CD4-positive, alpha-beta T cell treated with Interleukin-4 for 1 hour (primary cell): ENCODE results near the gene NEU3.
"Not testable (repeated sequence)": the region's sequence is repeated elsewhere in the genome, so short reads cannot be mapped to it uniquely, and the experiment has no call there.

Experiments used
- DNase-seq, 2 donors: peaks; one replicate each; pipeline ENCODE4 v3.0.0-alpha.2; 2020 to 2022

Gene NEU3

GRCh38 chr11:75031771-75032549 is 43.2 kb downstream of the NEU3 start:
- peak; percentile 40 to 48 for DNase-seq

DNA sequence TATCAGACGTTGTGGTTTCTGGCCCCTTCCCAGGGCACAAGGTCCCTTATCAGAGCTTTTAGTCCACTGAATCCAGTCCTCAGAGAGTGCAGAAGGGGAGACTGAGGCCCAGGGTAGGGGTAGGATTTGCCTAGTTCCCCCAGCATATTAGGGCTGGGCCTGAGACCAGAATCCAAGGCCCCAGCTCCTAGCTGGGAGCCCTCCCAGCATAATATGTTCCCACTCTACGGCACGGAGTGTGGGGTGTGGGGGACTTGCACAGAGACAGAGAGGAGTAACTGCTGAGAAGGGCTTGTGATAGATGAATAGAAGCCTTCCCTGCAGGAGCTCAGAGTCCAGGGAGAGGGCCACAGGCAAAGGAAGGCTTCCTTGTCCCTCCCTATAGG is 43.8 kb downstream of the NEU3 start:
- DNase-seq, result no peak

DNA sequence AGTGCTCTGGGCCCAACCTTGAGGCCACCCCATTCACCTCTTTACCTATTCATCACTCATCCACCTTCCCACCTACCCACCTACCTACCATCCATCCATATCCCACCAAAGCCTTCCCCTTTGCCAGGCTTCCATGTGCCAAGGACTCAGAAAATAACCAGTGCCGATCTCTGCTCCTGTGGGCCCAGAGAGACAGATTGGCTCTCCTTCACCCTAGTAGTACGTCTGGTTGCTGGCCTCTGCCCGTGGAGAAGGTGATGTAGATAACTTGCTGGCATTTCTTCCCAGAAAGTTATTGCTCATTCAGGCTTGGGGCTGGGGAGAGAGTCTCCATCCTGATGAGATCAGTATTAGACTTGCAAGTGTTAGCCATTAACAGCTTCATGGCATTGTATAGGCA is 45.2 kb downstream of the NEU3 start:
- DNase-seq, result no peak

DNA sequence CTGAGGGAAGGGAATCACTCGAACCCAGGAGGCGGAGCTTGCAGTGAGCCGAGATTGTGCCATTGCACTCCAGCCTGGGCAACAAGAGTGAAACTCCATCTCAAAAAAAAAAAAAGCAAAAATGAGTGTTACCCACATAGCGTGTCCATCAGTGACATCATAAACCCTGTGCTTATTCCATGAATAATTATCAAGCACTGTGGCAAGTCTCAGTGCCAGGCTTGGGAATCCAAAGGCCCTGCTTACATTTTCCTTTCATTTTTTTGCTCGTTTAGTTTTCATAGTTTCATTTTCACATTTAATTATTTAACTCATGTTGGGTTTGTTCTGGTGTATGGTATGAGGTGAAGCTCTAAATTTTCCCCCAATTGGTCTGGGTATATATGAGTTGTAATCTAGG is 46.5 kb downstream of the NEU3 start:
- DNase-seq, result no peak

DNA sequence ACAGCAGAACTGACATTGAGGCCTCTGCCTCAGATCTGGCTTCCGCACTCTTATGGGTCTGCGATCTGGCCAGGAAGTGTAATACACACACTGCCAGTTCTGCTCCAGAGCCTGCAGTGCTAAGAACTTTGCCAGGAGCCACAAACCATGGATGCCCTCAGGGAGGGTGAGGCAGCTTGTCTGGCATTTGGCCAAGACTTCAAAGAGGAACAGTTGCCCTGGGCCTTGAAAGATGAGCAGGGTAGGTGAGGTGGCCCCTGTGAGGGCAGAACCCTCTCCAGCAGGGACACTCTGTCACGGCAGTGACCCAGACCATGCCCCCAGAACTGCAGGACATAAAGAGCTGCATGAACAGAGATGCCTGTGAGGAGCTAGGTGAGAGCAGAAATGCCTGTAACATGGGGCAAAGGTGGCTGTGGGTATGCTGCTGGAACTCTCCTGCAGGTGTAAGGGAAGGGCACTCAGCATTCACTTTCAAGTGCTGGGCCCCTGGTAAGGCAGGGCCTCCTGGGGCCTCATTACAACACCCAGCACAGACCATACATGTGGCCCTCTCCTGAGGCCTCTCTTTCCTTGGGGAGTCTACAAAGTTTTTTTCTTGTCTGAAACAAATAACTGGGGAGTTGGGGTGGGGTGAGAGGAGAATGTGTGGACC is 47.3 kb downstream of the NEU3 start:
- DNase-seq, result no peak

DNA sequence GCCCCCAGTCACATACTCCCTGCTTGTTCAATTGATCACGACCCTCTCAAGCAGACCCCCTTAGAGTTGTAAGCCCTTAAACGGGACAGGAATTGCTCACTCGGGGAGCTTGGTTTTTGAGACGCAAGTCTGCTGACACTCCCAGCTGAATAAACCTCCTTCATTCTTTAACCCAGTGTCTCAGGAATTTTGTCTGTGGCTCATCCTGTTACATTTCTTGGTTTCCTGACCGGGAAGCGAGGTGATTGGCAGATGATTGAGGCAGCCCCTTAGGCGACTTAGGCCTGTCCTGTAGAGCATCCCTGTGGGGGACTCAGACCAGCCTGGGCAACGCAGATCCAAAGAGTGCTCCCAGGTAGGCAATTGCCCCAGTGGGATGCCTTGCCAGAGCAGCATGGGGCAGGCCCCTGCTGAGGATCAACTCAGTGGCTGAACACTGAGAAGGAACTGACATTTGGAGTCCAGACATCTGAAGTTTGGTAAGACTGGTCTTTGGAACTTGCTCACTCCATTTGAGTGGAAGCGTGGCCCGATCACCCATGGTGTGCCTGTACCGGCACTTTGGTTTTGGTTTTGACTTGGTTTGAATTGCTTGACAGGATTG is 51.5 kb downstream of the NEU3 start:
- DNase-seq, result no peak

DNA sequence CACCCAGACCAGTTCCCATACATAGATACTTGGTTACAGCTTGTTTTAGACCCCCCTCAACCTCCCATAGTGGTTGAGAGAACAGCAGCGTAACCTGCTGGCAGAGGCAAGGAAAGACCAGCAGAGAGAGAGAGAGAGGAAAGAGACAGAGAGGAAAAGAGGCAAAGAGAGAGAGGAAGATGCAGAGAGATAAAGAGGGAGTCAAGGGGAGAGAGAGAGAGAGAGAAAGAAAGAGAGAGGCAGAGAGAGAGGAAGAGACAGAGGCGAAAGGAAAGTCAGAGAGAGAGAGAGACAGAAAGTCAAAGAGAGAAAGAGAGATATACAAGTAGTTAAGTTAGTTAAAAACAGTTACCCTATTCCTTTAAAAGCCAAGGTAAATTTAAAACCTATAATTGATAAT is 52.5 kb downstream of the NEU3 start:
- no peak for DNase-seq

- not testable (repeated sequence) for DNase-seq
Observed at GRCh38 chr11:75041821-75042220, 53.1 kb downstream of the NEU3 start.

DNA sequence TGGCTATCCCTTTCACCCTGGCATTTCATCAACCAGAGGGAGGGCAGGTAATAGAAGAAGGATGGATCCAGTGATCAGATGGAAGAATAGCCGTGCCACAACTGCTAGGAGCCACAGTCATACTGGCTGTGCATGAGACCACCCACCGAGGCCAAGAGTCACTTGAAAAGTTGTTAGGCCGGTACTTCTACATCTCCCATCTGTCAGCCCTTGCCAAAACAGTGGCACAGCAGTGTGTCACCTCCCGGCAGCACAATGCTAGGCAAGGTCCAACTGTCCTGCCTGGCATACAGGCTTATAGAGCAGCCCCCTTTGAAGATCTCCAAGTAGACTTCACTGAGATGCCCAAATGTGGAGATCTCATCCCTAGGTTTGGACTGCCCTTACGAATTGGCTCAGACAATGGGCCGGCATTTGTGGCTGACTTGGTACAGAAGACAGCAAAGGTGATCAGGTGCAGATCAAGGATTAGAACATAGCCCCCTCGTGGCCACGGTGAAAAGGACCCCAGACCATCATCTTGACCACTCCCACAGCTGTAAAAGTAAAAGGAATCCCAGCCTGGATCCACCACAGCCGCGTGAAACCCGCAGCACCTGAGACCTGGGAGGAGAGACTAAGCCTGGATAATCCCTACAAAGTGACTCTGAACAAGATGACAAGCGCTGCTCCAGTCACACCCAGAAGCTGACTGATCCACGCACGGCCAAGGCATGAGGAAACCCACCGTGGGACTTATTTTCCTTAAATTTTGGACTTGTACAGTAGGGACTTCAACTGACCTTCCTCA is 55.8 kb downstream of the NEU3 start:
- not testable (repeated sequence) for DNase-seq

DNA sequence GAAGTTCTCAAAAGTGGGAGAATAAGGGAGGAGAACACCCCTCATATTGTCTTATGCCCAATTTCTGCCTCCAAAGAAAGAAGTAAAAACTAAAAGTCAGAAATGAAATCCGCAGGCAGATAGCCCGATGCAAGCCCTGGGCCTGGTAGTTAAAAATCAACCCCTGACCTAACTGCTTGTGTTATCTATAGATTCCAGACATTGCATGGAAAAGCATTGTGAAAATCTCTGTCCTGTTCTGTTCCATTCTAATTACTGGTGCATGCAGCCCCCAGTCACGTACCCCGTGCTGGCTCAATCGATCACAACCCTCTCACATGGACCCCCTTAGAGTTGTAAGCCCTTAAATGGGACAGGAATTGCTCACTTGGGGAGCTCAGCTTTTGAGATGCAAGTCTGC is 57.9 kb downstream of the NEU3 start:
- DNase-seq, result not testable (repeated sequence)

- no peak for DNase-seq
Observed at GRCh38 chr11:75047191-75047590, 58.5 kb downstream of the NEU3 start.

DNA sequence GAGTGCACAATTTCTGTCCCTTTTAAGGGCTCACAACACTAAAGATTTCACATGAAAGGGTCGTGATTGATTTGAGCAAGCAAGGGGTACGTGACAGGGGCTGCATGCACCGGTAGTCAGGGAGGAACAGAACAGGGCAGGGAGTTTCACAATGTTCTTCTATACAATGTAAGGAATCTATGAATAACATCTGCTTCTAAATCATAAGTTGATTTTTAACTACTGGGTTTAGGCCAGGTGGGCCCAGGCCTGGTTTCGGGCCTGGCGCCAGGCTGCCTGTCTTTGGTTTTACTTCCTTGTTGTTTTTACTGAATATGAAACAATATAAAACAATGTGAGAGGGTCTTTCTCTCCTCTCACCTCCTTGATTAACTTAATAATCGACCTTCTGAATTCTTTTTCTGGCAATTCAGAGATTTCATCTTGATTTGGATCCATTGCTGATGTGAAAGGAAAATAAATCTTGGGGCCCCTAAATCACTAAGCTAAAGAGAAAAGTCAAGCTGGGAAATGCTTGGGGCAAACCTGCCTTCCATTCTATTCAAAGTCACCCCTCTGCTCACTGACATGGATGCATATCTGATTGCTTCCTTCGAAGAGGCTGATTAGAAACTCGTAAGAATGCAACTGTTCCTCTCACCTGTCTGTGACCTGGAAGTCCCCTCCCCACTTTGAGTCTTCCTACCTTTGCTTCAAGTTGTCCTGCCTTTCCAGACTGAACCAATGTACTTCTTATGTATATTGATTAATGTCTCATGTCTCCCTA is 61.0 kb downstream of the NEU3 start:
- DNase-seq, result not testable (repeated sequence)

- no peak for DNase-seq
Observed at GRCh38 chr11:75050516-75050915, 61.8 kb downstream of the NEU3 start.

DNA sequence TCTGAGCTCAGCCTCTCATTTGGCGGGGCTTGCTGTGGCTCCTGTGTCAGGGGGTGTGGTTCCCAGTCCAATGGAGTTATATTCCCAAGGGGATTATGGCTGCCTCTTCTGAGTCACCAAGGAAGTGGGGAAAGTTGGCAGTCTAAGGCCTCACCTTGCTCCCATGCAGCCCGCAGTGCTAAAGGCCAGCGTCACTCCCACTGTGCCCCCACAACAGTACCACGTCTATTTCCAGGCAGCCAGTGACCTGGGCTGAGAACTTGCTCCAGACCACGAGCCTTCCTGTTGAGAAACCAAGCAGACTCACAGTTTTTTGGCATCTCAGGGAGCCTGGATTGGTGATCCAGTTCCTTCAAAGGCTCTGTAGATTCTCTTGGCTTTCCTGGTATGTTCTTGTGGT is 62.3 kb downstream of the NEU3 start:
- no peak for DNase-seq

GRCh38 chr11:75052457-75052856 is 63.7 kb downstream of the NEU3 start:
- no peak for DNase-seq

GRCh38 chr11:75055511-75055910 is 66.8 kb downstream of the NEU3 start:
- DNase-seq, result no peak

DNA sequence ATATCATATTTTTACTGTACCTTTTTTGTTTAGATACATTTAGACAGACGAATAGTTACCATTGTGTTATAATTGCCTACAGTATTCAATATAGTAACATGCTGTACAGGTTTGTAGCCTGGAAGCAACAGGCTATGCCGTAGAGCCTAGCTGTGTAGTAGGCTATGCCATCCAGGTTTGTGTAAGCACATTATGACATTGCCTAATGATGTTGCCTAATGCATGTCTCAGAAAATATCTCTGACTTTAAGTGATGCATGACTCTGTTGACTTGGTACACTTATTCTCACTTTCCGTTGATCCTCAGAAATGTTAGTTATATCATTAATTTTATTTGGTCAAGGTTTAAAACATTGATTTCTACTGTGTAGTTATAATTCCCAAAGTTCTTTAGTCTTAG is 68.1 kb downstream of the NEU3 start:
- DNase-seq, result no peak

DNA sequence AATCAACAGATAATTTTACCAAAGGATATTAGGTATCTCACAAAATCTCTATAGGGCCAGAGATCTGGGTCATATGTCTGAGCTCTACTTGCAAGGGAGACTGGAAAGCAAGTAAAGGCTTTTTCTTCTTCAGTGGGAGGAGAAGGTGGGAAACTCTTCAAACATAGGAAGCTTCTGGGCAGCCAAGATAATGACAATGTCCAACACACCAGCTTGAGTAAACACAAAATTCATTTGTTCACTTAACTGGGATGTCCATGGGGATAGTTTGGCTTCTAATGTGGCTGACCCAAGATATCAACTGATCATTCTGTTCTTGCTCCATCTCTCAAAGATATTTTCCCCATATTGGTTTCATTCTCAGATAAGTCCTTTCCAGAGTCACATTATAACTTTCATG is 70.6 kb downstream of the NEU3 start:
- DNase-seq, result no peak

GRCh38 chr11:75063741-75064314 is 75.1 kb downstream of the NEU3 start:
- no peak for DNase-seq

GRCh38 chr11:75066061-75066460 is 77.3 kb downstream of the NEU3 start:
- DNase-seq, result no peak
